Measurements from ENCODE around the gene PCBD2.
"Not testable (repeated sequence)": the region's sequence is repeated elsewhere in the genome, so short reads cannot be mapped to it uniquely, and the experiment has no call there.

Gene PCBD2

DNA sequence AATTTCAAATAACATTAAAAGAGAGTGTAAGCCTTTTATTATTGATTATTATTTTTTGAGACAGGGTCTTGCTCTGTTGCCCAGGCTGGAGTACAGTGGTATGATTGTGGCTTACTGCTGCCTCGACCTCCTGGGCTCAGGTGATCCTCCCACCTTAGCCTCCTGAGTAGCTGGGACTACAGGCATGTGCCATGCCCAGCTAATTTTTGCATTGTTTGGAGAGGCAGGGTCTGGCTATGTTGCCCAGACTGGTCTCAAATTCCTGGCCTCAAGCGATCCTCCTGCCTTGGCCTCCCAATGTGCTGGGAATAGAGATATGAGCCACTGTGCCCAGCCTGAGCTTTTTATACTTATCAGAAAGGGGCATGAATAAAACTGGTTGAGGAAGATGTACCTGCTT, 5.8 kb downstream of the PCBD2 start:
- not testable (repeated sequence) for DNase-seq

- DNase-seq: no peak
These were observed 6.6 kb downstream of the PCBD2 start for GRCh38 chr5:134911285-134912206.

- DNase-seq: no peak
These were observed 8.3 kb downstream of the PCBD2 start for GRCh38 chr5:134913254-134913653.

DNA sequence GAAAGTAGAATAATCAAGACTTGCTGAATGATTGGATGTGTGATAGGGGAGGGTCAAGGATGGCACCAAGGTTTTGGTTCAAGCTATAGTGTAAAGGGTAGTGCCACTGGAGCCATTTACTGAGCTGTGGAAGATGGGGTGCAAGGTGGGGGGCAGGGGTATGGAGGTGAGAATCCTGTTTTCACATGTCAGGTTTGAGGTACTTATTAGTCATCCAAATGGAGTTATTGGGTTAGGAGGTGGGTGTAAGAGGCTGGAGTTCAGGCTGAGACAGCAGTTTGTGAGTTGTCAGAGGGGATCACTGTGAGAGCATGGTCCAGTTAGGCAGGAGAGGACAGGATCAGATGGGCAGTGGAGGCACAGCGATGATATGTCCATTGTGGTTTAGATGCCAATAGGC, 8.9 kb downstream of the PCBD2 start:
- DNase-seq: no peak

DNA sequence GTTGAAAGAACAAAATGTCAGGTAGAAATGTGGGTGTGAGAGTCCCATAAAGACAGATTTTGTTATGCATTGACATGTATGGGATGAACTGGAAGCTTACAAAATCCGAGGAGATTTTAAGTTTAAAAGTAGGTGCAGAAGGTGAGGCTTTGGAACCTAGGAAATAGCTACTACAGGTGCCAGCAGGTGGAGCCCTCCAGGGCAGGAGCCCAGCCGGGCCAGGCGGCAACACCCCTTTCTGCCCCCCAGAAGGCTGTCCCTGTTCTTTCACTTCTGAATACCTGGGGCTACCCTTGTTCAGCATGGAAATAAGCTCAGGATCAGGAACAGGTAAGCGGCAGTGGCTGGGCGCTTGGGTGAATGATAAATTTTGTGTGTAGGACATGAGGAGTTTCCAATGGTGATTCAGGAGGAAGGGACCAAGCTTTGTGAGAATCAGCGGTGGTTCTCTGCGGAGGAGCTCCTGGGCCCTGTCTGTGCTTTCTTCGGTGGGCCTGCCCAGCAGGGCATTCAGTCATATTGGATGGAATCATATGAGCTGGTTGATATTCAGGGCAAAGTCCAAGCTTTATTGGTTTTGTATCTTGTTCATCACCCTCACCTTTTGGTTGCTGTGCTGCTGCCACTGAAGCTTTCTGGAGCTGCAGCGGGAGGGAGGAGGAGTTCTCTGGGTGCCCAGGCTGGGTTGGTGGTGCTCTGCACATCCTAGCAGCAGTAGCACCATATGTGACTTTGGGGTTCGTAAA, 12.3 kb downstream of the PCBD2 start:
- no peak for DNase-seq

- DNase-seq: no peak
These were observed 13.9 kb downstream of the PCBD2 start for GRCh38 chr5:134918861-134919260.

GRCh38 chr5:134920848-134921575, 16.1 kb downstream of the PCBD2 start:
- no peak for DNase-seq

DNA sequence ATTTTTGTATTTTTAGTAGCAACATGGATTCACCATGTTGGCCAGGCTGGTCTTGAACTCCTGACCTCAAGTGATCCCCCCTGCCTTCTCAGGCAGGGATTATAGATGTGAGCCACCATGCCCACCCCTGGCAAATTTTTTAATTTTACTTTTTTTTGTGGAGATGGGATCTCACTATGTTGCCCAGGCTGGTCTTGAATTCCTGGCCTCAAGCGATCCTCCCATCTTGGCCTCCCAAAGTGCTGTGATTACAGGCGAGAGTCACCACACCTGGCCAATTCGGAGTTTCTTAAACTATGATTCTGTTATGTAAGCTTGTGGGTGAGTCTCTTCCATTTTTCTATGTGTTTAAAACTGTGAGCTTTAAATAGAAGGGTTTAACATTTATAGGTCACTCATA, 27.6 kb downstream of the PCBD2 start:
- no peak for DNase-seq

GRCh38 chr5:134934202-134934601, 29.3 kb downstream of the PCBD2 start:
- no peak for DNase-seq

DNA sequence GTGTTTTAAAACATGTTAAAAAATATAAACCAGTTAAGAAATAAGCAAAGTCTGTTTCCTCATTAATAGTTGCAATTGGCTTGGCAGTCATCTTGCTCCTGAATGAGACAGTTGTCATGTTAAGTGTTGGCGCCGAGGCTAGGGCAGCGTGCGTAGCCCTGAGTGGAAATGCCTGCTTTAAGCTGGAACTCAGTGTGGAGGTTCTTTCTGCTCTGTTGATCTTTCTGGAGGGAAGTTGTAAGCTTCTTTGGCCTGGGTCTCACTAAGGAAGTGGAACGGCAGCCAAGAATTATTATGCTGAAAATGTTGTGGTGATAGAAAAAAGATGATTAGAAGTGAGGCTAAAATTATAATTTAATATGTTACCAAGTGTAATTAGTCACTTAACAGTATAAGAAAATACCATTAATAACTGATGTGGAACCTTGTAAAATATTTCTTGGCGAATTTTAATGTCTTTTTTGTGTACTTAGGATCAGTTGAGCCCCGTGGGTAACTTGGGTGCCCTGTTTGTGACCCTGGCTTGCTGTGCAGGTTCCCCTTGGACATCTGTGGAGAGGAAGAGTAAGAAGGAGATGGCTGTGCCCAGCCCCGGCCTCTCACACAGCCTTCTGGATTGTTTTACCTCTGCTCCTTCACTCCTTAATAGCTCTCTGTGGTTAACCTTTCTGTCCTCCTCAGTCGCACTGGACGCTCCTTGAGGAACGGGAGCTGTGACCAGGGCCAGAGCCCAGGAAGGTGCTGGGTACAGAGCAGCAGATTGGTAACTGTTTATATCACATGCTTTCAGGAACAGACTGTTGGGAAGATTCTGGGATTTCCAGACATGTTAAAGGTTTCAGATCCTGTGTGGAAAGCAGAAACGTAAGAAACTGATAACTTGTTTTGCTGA, 31.0 kb downstream of the PCBD2 start:
- no peak for DNase-seq

- DNase-seq: no peak
These were observed 32.6 kb downstream of the PCBD2 start for GRCh38 chr5:134937526-134937925.

GRCh38 chr5:134938030-134938429, 33.1 kb downstream of the PCBD2 start:
- DNase-seq: no peak

GRCh38 chr5:134939500-134939899, 34.6 kb downstream of the PCBD2 start:
- no peak for DNase-seq

GRCh38 chr5:134943547-134943946, 38.6 kb downstream of the PCBD2 start:
- no peak for DNase-seq

GRCh38 chr5:134944630-134945029, 39.7 kb downstream of the PCBD2 start:
- DNase-seq: peak; percentile 1 to 13

DNA sequence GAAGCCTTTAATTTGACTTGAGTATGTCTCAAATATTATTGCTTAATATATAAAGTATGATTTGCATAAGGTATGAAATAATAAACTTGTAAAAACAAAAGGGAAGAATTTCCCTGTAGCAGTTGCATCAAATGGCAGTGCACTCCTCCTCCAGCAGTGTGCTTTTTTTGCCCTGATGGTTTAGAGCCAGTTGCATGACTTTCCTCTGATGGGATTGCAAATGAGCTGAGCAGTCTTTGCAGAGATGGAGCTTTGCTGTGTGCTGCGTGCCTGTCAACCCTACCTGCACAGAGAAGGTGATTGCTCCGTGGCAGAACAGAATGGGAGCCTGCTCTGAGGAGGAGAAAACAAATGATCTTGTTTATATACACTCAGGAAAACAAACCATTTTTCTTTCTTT, 40.1 kb downstream of the PCBD2 start:
- DNase-seq: no peak

- peak; percentile 2 to 25 for DNase-seq
These were observed 44.0 kb downstream of the PCBD2 start for GRCh38 chr5:134948911-134949310.

DNA sequence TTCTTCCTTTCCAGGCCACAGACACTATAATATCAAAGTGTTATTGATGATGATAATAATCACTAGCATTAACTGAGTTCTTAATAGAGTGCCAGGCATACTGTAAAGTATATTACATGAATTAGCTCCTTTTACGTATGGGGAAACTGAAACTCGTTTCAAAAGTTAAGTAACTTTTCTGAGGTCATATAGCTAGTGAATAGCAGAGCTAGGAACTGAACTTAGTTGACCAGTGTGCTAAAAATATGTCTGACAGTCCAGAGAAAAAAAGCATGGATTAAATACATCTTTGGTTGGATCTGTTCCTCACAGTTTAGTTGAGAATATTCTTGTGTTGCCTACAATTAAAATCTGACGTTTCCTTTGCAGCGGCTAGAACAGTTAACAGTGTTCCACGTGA, 44.4 kb downstream of the PCBD2 start:
- DNase-seq: peak; percentile 2 to 7

DNA sequence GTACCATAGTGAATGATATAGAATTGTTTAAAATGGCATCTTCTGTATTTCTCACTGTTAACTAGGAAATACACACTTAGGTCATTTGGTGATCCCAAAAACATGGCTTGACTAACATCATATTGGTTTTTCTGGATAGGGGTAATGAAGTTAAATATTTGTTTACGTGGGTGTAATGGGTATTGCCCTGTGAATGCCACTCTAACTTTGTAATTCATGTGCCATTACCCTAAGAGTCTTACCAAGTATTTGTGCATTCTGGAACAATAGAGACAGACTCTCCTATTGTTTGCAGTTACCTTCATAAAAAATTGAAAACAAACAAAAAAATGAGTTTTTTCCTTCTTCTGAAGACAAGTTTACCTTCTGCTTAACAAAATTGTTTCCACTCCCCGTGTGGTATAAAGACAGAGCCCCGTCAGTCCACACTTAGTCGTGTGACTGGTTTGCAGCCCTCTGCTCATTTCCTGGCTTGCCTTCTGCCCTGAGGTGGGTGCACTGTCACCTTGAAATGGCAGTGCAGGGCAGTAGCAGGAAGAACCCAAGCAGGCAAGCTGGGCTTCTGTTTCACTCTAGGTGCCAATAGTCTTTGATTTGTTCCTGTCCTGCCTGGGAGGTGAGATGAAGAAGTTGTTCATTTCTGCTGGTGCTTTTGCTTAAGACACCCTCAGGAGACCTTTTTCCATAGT, 53.1 kb downstream of the PCBD2 start:
- DNase-seq: no peak

DNA sequence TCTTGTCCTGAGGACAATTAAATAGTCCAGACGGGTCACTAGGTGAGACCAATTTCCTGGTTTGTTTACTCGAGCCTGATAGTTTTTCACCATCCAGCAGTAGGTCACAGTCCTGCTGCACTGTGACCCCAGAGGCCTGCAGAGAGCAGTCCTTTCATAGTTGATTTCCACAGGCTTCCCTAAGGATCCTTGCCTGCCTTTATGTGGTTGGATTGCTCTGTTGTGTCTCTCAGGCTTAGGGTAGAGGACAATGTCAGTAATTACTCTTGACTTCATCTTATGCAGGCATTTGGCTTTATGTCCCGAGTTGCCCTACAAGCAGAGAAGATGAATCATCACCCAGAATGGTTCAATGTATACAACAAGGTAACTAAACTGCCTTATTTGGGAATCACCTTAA, 53.8 kb downstream of the PCBD2 start:
- no peak for DNase-seq

DNA sequence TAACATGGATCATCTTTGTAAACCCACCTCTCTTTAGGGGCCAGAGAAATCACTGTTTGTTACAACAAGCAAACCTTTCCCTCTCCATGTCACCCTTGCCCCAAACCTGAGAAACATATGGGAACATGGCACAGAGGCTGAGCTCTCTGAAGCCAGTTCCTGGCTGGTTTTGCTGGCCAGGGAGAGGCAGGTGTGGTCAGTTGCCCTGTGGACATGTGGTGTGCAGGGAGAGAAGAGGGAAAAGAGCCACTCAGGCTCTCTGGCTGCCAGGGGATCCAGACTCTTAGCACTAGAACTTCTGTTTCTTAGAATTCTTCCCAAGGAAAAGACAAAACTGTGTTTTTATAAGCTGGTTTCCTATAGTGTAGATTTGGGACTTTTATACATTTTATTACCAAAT, 58.2 kb downstream of the PCBD2 start:
- no peak for DNase-seq
